Vagina (tissue), 2 donors: Measurements from ENCODE around the gene SYNDIG1.

Experiments used
- POLR2A ChIP-seq, 2 donors: fragments of 450-650 bp; IDR thresholded peaks; one replicate each; pipeline ENCODE4 v1.6.1; 2017; ENCODE audit warnings: antibody characterized with exemption in 2 of 2, mild to moderate bottlenecking in 2 of 2, moderate library complexity in 2 of 2
- TF ChIP-seq, protein P1 (sequence below), 3 experiments: fragments of 450-650 bp in 2 of 3; fragments of 200-600 bp in 1 of 3; sonication (generic) in 1 of 3; IDR thresholded peaks; one replicate each; pipeline ENCODE4 v1.5.1; 2017 to 2019; ENCODE audit warnings: antibody characterized with exemption in 3 of 3, mild to moderate bottlenecking in 2 of 3, moderate library complexity in 2 of 3

GRCh38 chr20:24669701-24670100 is 200.3 kb downstream of the SYNDIG1 start:
- TF ChIP-seq POLR2A (IDR thresholded peaks at IDR 0.05) = no peak
- TF ChIP-seq, protein P1, sequence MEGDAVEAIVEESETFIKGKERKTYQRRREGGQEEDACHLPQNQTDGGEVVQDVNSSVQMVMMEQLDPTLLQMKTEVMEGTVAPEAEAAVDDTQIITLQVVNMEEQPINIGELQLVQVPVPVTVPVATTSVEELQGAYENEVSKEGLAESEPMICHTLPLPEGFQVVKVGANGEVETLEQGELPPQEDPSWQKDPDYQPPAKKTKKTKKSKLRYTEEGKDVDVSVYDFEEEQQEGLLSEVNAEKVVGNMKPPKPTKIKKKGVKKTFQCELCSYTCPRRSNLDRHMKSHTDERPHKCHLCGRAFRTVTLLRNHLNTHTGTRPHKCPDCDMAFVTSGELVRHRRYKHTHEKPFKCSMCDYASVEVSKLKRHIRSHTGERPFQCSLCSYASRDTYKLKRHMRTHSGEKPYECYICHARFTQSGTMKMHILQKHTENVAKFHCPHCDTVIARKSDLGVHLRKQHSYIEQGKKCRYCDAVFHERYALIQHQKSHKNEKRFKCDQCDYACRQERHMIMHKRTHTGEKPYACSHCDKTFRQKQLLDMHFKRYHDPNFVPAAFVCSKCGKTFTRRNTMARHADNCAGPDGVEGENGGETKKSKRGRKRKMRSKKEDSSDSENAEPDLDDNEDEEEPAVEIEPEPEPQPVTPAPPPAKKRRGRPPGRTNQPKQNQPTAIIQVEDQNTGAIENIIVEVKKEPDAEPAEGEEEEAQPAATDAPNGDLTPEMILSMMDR (IDR thresholded peaks at IDR 0.05) = no peak
